Heart right ventricle (tissue), 16 donors: ENCODE results near the gene SPRED3. TPM values are rescaled to one million over a fixed set of nuclear protein-coding genes. Genes with fewer than 3 reads are reported as not detected.
A peak's percentile ranks its signal among the peaks of the same experiment; 100 is the strongest.

Experiments
- ATAC-seq, 8 donors: fragments of 200-7000 bp; cut with Tn5 transposase; one replicate each; pipeline ENCODE4 v1.9.1; 2020; ENCODE audit warnings: mild to moderate bottlenecking in 8 of 8, moderate library complexity in 8 of 8, moderate number of reproducible peaks in 1 of 8
- DNase-seq, 2 donors: peaks; one replicate each; pipeline ENCODE4 v3.0.0-alpha.2; 2020
- H3K27ac ChIP-seq, 10 donors: fragments of 200-600 bp; sonication (generic) in 2 of 10; one replicate each; pipeline versions ENCODE4 v1.5.0 to v1.8.0; 2020 to 2022; ENCODE audit warnings: mild to moderate bottlenecking in 3 of 10
- H3K27me3 ChIP-seq, 7 donors: fragments of 200-600 bp; one replicate each; pipeline ENCODE4 v1.8.0; 2021 to 2022; ENCODE audit warnings: mild to moderate bottlenecking in 2 of 7
- H3K36me3 ChIP-seq, 9 donors: fragments of 200-600 bp; sonication (generic) in 1 of 9; one replicate each; pipeline versions ENCODE4 v1.5.0 to v1.8.0; 2020 to 2022; ENCODE audit warnings: mild to moderate bottlenecking in 2 of 9
- H3K4me1 ChIP-seq, 9 donors: fragments of 200-600 bp; sonication (generic) in 1 of 9; one replicate each; pipeline versions ENCODE4 v1.5.0 to v1.8.0; 2020 to 2022; ENCODE audit warnings: mild to moderate bottlenecking in 4 of 9
- H3K4me3 ChIP-seq, 10 donors: fragments of 200-600 bp; sonication (generic) in 2 of 10; one replicate each; pipeline versions ENCODE4 v1.5.0 to v1.8.0; 2020 to 2022; ENCODE audit warnings: mild to moderate bottlenecking in 7 of 10, moderate library complexity in 2 of 10
- H3K9me3 ChIP-seq, 11 donors: fragments of 200-600 bp in 10 of 11; sonication (generic) in 2 of 11; one replicate each; pipeline versions ENCODE4 v1.5.0 to v1.8.0; 2013 to 2022; ENCODE audit warnings: mild to moderate bottlenecking in 2 of 11, control low read depth in 1 of 11, moderate library complexity in 1 of 11
- CTCF ChIP-seq, 9 donors: fragments of 200-600 bp; sonication (generic) in 2 of 9; IDR thresholded peaks; one replicate each; pipeline versions ENCODE4 v1.5.0 to v1.8.0; 2021 to 2022; ENCODE audit warnings: antibody characterized with exemption in 9 of 9, mild to moderate bottlenecking in 5 of 9, moderate library complexity in 1 of 9
- WGBS, 2 donors: extraction: QIAGEN DNeasy Blood & Tissue Kit; methylation state at CpG; one replicate each; pipeline ENCODE4 v1.1.7; 2013; ENCODE audit warnings: inconsistent platforms in 1 of 2; 5-methylcytosine and 5-hydroxymethylcytosine counted together
- intact Hi-C, 10 donors: fragments of 100-400 bp; cut with DNase I; formaldehyde crosslinking; loops; one replicate each; pipeline versions ENCODE4 v1.11.1 to v1.14.2; 2022
- polyA plus RNA-seq, 2 donors: library from polyadenylated mRNA; stranded (reverse); fragments of 200-250 nt; gene quantifications; one replicate each; pipeline ENCODE4 v1.2.3, GENCODE V29; 2013
- total RNA-seq, 10 donors: library from RNA; stranded (reverse); fragmentation: NEBNext Ultra II Directional in 3 of 10; extraction: Animal tissue kit (Norgen Biotek cat#: 25700) in 3 of 10; gene quantifications; one replicate each; pipeline versions ENCODE4 v1.2.1 to v1.2.4, GENCODE V29; 2021 to 2023
- donor health status: Arrhythmogenic right ventricular cardiomyopathy.
- donor health status: ischemic (EF 13 %, LVEDD 7.1; RV severe dilation, severe dysfunction).
- donor health status: healthy with polysubstance abuse.
- donor health status: DM: no; HTN: yes; CAD: no.
- donor health status: DM: no; HTN: no; CAD: no.
- donor health status: ischemic (EF 25% LVEDD 6.9; RV normal size, moderate dysfunction).
- donor health status: ischemic (EF 25% LVEDD 5.7; RV mildly dilated, moderate dysfunction).
- donor health status: healthy.
- donor health status: DM: yes; HTN: yes; CAD: no.
- donor health status: Ischemic cardiomyopathy.
- donor health status: ischemic (EF 35%, LVEDD 5.7; RV mildly dilated, moderate dysfunction).
- donor health status: nonischemic (EF 11% LVEDD 7.7; RV severe dilation, severe dysfunction).
- donor health status: DM: yes; HTN: yes; CAD: no.
- donor health status: PGD.
- donor health status: ischemic (EF 29% LVEDD 5.4; RV normal size, mild dysfunction).
- donor health status: nonischemic (EF 23%, LVEDD 6.1; RV moderate dilation, normal function).

The SPRED3 gene
- total and polyA plus RNA-seq, 12 donors, result 0.17 to 1.7 (median 0.54) TPM

- no peak overlapping the region for H3K4me3 ChIP-seq
- peaks cover 0 to 29% (median 13%) of the 10 kb centered on the region in 7 donors for H3K27me3 ChIP-seq
- peaks cover 0 to 15% (median 11%) of the 10 kb centered on the region in 9 donors for H3K4me1 ChIP-seq
- ATAC-seq (no peak), DNase-seq (no peak)
- H3K9me3 ChIP-seq, result no peaks in the 10 kb centered on the region
- intact Hi-C loops, result no loop called here
- no peak for TF ChIP-seq CTCF (IDR thresholded peaks at IDR 0.05)
- 79 to 85% methylated on average over 8 of the region's 8 CpGs for WGBS, 2 donors
- H3K27ac ChIP-seq, result peak overlapping the region in 2 of 10 donors; percentile 58 to 85
- H3K36me3 ChIP-seq, result peaks cover 0 to 32% (median 0%) of the 10 kb centered on the region in 9 donors
Observed at GRCh38 chr19:38417146-38417543, 28.6 kb downstream of the SPRED3 start.

GRCh38 chr19:38417544-38418506 is 29.3 kb downstream of the SPRED3 start:
- WGBS, 2 donors, result 7 to 8% methylated on average over 48 to 49 of the region's 49 CpGs
- H3K36me3 ChIP-seq, result peaks cover 0 to 25% (median 0%) of the 10 kb centered on the region in 9 donors
- intact Hi-C loops, result no loop called here
- no peaks in the 10 kb centered on the region for H3K9me3 ChIP-seq
- peak; percentile 72 to 92 (median 87) for ATAC-seq
- no peak for TF ChIP-seq CTCF (IDR thresholded peaks at IDR 0.05)
- H3K4me3 ChIP-seq, result peak overlapping the region in 9 of 10 donors; percentile 21 to 52 (median 45)
- peaks cover 0 to 15% (median 11%) of the 10 kb centered on the region in 9 donors for H3K4me1 ChIP-seq
- H3K27ac ChIP-seq, result peak overlapping the region in 2 of 10 donors; percentile 58 to 85
- peak; percentile 60 to 67 for DNase-seq
- H3K27me3 ChIP-seq, result peaks cover 0 to 31% (median 14%) of the 10 kb centered on the region in 7 donors

GRCh38 chr19:38420935-38421334 is 32.4 kb downstream of the SPRED3 start:
- intact Hi-C loops, result no loop called here
- Histone ChIP-seq H3K36me3 (peaks cover 0 to 15% (median 0%) of the 10 kb centered on the region in 9 donors), H3K27me3 (peaks cover 0 to 50% (median 27%) of the 10 kb centered on the region in 7 donors), H3K4me1 (peaks cover 0 to 25% (median 11%) of the 10 kb centered on the region in 9 donors), H3K27ac (no peak overlapping the region), H3K4me3 (no peak overlapping the region), H3K9me3 (no peaks in the 10 kb centered on the region)
- no peak for ATAC-seq
- no peak for DNase-seq
- WGBS, 2 donors, result 85 to 86% methylated on average over 9 of the region's 9 CpGs
- no peak for TF ChIP-seq CTCF (IDR thresholded peaks at IDR 0.05)

GRCh38 chr19:38421856-38422255 is 33.4 kb downstream of the SPRED3 start:
- no peak for DNase-seq

More at GRCh38 chr19:38421856-38422255, 33.4 kb downstream of the SPRED3 start:
- Histone ChIP-seq H3K27ac (no peak overlapping the region), H3K4me1 (peaks cover 0 to 26% (median 11%) of the 10 kb centered on the region in 9 donors), H3K4me3 (no peak overlapping the region), H3K27me3 (peaks cover 0 to 55% (median 28%) of the 10 kb centered on the region in 7 donors), H3K9me3 (no peaks in the 10 kb centered on the region), H3K36me3 (peaks cover 0 to 15% (median 0%) of the 10 kb centered on the region in 9 donors)
- WGBS, 2 donors, result 74 to 77% methylated on average over 14 of the region's 14 CpGs
- TF ChIP-seq CTCF (IDR thresholded peaks at IDR 0.05), result no peak
- intact Hi-C loops, result no loop called here
- ATAC-seq, result no peak
